Neutrophil (primary cell): ENCODE results near the gene RHBDD2.
"Not testable (repeated sequence)": the region's sequence is repeated elsewhere in the genome, so short reads cannot be mapped to it uniquely, and the experiment has no call there.

Experiments used
- H3K27ac ChIP-seq: fragments of 200-600 bp; sonication (generic); 2 replicates; pipeline ENCODE4 v1.5.1; 2016; ENCODE audit warnings: mild to moderate bottlenecking, moderate library complexity
- H3K27me3 ChIP-seq: fragments of 200-600 bp; sonication (generic); 2 replicates; pipeline ENCODE4 v1.6.0; 2016; ENCODE audit warnings: mild to moderate bottlenecking
- H3K36me3 ChIP-seq: fragments of 200-600 bp; sonication (generic); 2 replicates; pipeline ENCODE4 v1.5.1; 2017
- H3K4me1 ChIP-seq, 2 experiments: fragments of 200-600 bp in 1 of 2; sonication (generic) in 1 of 2; 1 replicate in 1 of 2; 2 replicates in 1 of 2; pipeline versions ENCODE4 v1.5.1 to v1.6.1; 2013 to 2016; ENCODE audit warnings: low read depth in 1 of 2, low read length in 1 of 2, mild to moderate bottlenecking in 1 of 2, moderate library complexity in 1 of 2; ENCODE audit not compliant: control insufficient read depth in 1 of 2, insufficient read depth in 1 of 2
- H3K4me3 ChIP-seq, 2 experiments: fragments of 200-600 bp in 1 of 2; sonication (generic) in 1 of 2; 1 replicate in 1 of 2; 2 replicates in 1 of 2; pipeline ENCODE4 v1.5.1; 2013 to 2016; ENCODE audit warnings: low read depth in 1 of 2, low read length in 1 of 2, mild to moderate bottlenecking in 1 of 2, moderate library complexity in 1 of 2
- H3K9me3 ChIP-seq: fragments of 200-600 bp; sonication (generic); 2 replicates; pipeline ENCODE4 v1.5.1; 2016
- CTCF ChIP-seq: fragments of 200-600 bp; sonication (generic); IDR thresholded peaks from 2 replicates; pipeline ENCODE4 v1.5.1; 2016; ENCODE audit warnings: antibody characterized with exemption

The RHBDD2 gene

GRCh38 chr7:75869776-75870379 is 9.0 kb upstream of the RHBDD2 start:
- Histone ChIP-seq H3K4me3 (no peak overlapping the region), H3K4me1 (peaks cover 11 to 13% of the 10 kb centered on the region in 2 experiments)
- TF ChIP-seq CTCF, result no peak

GRCh38 chr7:75870557-75871161 is 8.2 kb upstream of the RHBDD2 start:
- H3K9me3 ChIP-seq, result no peaks in the 10 kb centered on the region
- TF ChIP-seq CTCF, result no peak
- peaks cover 11 to 19% of the 10 kb centered on the region in 2 experiments for H3K4me1 ChIP-seq
- H3K27ac ChIP-seq, result no peak overlapping the region
- H3K27me3 ChIP-seq, result no peaks in the 10 kb centered on the region
- H3K36me3 ChIP-seq, result no peaks in the 10 kb centered on the region
- H3K4me3 ChIP-seq, result no peak overlapping the region

More at GRCh38 chr7:75869776-75870379, 9.0 kb upstream of the RHBDD2 start:
- no peaks in the 10 kb centered on the region for H3K27me3 ChIP-seq
- no peak overlapping the region for H3K27ac ChIP-seq
- no peaks in the 10 kb centered on the region for H3K9me3 ChIP-seq
- no peaks in the 10 kb centered on the region for H3K36me3 ChIP-seq

- H3K9me3 ChIP-seq, result no peaks in the 10 kb centered on the region
- TF ChIP-seq CTCF, result no peak
- H3K27me3 ChIP-seq, result no peaks in the 10 kb centered on the region
- H3K4me3 ChIP-seq, result no peak overlapping the region
- H3K27ac ChIP-seq, result no peak overlapping the region
- H3K36me3 ChIP-seq, result no peaks in the 10 kb centered on the region
- H3K4me1 ChIP-seq, result peaks cover 23 to 28% of the 10 kb centered on the region in 2 experiments
These were observed 6.6 kb upstream of the RHBDD2 start for GRCh38 chr7:75872073-75872782.

- H3K27me3 ChIP-seq, H3K36me3 ChIP-seq, H3K9me3 ChIP-seq, H3K27ac ChIP-seq, H3K4me3 ChIP-seq: not testable (repeated sequence)
- peaks cover 35 to 43% of the 10 kb centered on the region in 2 experiments for H3K4me1 ChIP-seq
These were observed 4.7 kb upstream of the RHBDD2 start for GRCh38 chr7:75874180-75874579.

- Histone ChIP-seq H3K27ac (peak overlapping the region; percentile 73), H3K36me3 (no peaks in the 10 kb centered on the region), H3K27me3 (no peaks in the 10 kb centered on the region), H3K4me3 (no peak overlapping the region), H3K4me1 (peaks cover 43 to 55% of the 10 kb centered on the region in 2 experiments), H3K9me3 (no peaks in the 10 kb centered on the region)
- TF ChIP-seq CTCF, result no peak
These were observed 3.4 kb upstream of the RHBDD2 start for GRCh38 chr7:75875113-75876080.
